NCI-H2081 treated with DMSO at 0.1 percent for 48 hours (cell line): ENCODE data around the gene HDAC4.

Experiments used
- DNase-seq: peaks from one replicate; lab custom pipeline; 2025; lab: John Stamatoyannopoulos, UW

The HDAC4 gene

DNA sequence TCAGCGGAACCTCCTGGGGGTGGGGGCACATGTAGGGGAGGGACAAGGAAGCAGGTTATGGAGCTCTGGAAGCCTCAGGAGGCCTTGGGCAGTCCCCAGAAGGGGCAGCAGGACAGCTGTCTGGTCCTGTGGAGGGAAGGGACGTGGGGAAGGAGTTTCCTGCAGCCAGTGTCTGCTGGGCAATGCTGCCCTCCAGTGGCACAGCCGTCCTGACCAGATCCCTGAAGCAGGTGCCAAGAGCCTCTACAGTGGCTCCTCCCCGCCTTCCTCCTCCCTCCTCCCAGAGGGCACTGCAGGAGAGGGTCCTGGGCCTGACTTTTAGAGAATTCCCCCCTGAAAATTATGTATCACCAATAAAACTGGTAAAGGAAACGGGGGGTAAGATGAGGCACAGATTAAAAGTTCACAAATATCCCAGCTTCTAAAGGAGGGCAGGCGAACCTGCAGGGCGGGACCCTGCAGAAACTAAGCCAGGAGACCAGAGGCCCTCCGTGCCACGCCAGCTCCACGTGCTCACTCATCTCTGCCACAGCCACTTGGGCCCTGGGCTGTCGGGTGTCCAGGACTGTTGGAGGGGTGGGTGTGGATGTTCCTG lies 294.4 kb downstream of the HDAC4 start:
- no peak for DNase-seq

DNA sequence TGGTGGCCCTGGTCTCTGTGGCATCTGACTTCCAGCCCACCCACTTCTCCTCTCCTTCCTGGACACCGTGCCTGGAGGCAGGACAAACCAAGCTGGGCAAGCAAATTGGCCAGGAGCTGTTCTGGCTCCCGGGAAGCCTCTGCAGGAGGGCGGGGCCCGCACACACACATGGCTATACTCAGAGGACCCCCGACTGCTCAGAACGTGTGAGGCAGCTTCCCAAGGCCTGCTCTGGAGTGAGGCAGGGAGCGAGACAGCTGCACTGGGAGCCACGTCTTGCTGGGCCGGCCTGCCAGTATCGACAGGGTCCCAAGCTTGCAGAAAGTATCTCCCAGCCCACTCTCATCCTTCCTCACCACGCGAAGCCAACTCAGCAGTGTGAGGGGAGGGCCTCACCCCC lies 295.6 kb downstream of the HDAC4 start:
- no peak for DNase-seq

DNA sequence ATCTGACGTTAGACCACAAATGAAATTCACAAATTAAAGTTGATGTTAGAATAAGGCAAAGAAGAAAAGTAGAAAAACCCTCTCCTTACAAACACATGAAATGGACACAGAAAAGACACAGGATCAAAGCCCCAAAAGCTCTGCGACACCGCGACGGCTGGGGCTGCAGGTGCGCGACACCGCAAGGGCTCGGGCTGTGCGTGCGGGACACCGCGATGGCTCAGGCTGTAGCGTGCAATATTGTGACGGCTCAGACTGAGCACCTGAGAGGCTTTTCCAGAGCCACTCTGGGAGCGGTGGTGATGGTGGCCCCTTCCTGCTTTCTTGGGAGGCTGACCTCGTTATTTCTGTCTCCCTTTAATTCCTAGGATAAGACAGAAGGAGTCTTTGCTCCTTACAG lies 296.0 kb downstream of the HDAC4 start:
- no peak for DNase-seq

DNA sequence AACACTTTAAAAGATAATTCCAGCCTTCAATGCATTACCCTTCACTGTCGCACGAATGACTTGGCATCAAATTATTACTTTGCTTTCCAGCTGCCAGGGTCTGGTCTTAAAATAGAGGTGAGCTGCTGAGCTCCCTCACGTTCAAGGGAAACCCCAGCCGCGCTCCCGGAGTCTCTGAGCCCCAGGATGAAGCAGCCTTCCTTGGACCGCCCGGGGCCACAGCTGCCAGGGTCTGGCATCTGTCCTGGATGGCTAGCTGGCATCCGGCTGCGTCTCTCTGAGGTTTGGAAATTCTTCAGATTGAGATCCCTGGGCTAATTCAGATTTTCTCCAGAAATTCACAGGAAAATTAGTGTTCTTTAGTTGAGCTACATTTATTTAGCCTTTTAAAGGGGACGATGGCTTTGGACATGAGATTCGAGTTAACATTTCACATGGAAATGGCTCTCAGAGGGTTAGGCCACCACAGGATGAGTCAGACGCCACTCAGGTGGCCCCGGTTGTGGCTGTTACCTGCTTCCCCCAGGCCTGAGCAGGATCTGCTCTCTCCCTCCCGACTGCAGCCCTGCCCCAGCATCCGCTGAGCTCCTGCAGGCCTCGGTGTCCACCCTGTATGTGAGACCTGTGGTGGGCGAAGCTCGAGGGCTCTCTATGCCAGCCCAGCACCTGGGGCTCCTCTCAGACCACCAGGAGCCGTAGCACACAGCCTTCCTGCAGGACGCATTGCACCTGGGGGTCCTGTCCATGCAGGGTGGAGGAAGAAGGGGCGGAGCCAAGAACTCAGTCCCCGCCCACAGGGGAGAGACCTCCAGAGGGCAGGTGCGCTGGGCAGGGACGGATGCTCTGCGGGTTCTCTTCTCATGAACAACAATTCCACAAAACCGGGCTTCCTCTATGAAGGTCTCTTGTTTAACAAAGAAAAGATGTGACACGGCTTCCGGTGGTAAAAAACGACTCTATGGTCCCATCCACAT lies 297.4 kb downstream of the HDAC4 start:
- no peak for DNase-seq

DNA sequence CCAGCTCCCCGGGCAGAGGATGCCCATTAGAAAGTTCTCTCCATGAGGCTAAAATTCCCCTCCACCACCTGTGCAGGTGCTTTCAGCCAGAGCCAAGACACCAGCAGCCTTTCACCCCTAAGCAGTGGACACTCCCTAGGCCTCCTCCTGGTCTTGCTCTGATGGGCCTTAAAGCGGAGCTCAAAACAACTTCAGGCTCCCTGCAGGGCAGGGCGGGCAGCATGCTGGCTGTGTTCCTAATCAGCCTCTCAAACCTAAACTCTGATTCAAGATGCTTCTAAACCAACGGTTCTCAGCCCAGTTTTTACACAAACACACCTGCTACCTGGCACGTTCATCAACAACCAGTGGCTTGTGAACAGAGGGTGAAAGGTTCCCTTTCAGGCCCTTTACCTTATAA lies 298.6 kb downstream of the HDAC4 start:
- DNase-seq = no peak

DNA sequence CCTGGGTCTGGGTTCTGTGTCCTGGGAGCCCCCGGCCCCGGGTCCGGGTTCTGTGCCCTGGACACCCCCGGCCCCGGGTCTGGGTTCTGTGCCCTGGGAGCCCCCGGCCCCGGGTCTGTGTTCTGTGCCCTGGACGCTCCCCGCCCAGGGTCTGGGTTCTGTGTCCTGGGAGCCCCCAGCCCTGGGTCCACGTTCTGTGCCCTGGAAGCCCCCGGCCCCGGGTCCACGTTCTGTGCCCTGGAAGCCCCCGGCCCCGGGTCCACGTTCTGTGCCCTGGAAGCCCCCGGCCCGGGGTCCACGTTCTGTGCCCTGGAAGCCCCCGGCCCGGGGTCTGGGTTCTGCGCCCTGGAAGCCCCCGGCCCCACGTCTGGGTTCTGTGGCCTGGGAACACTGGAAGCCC lies 299.0 kb downstream of the HDAC4 start:
- no peak for DNase-seq

DNA sequence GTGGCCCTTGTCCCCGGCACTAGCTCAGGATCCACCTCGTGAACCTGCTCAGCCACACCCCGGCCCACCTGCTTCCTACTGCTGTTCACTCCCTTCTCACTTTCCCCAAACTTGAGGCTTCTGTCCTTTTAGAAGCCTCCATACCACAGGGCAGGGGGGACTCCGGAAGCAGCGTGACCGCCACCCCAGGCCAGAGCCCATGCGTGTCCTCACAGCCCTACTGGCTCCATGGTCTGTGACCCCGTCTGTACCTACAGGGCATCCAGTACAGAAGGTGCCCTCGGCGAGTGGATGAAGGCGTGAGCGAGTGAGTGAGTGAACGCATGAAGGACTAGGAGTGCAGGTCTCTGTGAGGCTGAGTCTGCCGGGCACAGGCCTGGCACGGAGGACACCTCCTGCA lies 299.7 kb downstream of the HDAC4 start:
- DNase-seq = no peak

DNA sequence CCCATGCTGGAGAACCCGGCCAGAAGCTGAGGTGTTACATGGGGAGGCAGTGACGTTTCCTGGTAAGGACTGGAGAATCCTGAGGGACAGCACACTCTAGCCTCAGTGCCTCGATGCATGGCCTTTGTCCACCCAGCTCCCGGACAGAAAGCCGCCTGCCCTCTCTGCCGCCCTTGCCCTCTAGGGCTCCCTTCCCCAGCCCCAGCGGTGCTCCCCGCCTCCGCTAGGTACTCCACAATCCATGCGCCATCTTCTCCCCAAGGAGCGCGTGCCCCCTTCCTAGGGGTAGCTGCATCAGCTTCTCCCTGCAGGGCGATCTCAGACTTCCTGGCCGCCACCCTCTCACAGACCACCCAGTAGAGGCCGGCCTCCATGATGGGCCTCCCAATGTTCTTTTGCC lies 301.3 kb downstream of the HDAC4 start:
- no peak for DNase-seq

DNA sequence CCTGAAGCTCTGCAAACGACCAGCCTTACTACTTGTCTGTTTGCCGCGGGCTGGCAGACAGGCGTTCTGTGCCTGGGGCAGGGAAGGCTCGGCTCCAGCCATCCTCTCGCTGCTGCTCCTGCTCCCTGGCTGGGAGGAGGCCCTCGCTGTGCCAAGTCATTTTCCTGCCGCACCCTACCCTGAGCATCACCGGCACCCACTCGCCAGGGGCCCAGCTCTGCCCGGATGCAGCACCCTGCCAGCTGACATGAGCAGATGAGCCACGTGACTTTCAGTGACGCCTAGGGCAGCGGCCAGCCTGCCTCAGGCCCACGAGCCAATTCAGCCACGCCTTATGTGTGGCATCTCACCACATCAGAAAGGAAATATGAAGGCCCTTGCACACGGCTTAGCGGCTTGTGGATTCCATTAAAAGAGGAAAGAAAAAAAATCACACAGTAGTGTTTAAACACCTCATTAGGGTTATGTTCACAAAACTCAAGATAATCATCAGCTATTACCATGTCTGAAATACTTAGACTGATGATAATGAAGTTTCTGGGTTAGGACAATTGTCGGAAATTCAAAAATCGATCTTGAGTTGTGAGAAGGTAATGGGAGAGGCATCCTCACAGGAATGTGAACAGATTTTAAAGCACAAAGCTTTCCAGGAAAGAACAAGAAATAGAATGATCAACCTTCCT lies 302.4 kb downstream of the HDAC4 start:
- no peak for DNase-seq

DNA sequence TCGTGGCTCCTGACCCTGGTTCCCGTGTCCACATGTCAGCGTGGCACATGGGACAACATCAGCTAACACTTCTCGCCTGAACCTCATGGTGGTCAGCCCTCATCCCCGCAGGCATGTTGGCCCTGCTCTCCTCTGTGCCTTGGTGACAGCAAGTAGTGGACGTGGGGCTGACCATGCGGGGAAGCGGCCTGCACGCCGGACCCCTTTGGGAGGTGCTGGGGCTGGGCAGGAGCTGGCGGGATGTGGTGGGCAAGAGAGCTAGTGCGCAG lies 303.5 kb downstream of the HDAC4 start:
- no peak for DNase-seq

DNA sequence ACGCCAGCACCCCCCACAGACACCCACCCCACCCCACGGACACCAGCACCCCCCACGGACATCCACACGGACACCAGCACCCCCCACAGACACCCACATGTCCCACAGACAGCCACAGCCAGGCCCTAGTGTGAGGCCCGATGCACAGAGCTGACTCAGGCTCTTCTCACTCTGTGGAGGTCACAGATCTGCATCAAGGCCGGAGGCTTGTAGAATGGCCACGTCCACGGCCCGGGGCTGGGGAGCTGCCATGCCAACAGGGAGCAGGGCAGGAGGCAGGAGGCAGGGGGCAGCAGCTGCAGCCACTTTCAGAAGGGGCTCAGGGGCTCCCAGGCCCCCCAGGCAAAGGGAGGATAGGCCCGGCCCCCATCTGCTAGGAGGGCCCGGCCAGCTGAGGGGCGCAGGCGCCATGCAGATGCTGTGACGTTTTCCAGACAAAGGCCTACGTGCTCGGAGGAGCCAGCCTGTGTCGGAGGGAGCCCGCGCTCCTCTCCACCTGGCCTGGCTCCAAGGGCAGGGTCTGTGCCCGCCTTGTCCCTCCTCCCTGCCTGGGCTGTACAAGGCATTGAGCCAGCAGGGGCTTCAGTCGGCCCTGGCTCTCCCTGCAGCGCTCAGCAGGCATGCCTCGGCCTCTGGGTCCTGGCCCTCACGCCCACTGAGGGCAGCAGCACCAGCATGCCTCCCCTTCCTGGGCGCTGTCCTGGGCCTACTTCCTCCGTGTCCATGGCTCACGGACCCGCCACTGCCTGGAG lies 304.0 kb downstream of the HDAC4 start:
- no peak for DNase-seq

DNA sequence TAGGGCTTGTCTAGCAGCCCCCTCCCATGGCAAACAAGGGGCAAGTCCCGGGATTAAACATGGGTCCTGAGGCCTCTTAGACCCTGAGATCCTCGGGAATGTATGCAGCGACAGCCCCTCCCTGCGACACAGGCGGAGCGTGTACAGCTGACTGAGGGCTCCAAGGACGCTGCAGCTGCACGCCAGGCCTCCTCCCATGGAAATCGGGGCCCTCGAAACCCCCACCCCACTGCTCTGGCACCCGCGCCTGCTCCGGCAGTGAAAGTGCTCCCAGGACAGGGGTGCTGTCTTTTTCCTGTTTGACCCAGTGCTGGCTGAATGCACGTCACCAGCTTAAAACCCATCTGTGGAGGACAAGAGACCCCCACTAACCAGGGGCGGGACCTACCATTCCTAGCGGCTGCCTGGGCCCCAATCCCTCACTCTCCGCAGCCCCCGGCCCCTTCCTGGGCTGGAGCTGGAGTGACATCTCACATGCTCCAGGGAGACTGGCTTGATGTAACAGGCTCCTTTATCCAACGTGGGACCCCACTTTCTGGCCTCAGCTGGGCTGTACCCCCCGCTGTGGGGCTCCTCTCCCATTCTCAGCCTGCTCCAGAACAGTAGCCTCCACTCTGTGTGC lies 305.2 kb downstream of the HDAC4 start:
- DNase-seq = no peak

DNA sequence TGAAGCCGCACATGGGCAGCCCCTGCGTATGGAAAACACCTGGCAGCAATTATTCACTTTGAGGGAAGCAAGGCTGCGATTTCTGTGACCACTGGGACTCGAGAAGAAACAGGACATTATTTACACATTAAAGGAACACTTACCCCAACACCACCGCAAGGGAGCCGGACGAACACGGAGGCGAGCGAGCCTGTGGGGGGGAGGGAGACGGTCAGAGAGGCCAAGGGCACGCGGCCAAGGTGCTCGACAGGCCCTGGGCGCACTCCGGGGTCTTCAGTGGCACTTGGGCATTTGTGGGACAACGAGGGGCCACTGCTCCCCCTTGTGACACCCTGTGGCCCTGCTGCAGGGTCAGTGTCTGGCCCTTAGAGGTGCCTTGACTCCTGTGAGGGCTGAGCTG lies 306.0 kb downstream of the HDAC4 start:
- no peak for DNase-seq

DNA sequence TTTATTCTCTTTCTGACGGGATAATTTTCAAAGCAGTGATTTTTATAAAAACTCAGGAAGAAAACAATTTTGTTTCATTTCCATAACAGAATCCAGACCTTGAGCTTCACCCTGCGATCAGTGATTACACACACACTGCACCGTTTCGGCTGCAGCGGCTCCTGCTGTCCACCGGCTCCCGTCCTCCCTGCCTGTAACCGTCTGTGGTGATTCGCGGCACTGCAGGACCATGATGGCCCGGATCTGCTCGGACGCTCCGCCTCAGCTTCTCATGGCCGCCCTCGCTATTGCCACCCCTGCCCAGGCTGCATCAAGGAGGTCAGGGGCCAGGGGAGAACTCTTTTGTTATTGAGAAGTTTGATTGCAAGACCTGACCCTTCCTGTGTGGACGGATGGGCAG lies 306.9 kb downstream of the HDAC4 start:
- DNase-seq = no peak

DNA sequence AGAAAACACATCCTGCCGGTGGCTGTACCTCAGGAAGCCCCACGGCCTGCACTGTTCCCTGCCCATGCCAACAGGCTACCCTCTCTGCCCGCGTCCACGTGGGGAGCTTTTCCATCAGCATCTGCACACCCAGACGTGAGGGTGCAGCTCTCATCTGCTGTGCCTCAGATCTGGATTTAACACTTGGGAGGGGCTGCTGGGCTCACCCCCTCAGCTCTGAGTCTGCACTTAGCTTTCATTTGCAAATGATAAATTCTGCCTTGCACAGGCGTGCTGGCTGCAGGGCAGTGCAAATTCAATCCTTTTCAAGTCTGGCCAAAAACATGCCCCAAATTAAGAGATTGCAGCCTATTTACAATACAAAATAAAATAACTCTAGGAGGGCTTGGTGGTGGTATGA lies 307.3 kb downstream of the HDAC4 start:
- no peak for DNase-seq

DNA sequence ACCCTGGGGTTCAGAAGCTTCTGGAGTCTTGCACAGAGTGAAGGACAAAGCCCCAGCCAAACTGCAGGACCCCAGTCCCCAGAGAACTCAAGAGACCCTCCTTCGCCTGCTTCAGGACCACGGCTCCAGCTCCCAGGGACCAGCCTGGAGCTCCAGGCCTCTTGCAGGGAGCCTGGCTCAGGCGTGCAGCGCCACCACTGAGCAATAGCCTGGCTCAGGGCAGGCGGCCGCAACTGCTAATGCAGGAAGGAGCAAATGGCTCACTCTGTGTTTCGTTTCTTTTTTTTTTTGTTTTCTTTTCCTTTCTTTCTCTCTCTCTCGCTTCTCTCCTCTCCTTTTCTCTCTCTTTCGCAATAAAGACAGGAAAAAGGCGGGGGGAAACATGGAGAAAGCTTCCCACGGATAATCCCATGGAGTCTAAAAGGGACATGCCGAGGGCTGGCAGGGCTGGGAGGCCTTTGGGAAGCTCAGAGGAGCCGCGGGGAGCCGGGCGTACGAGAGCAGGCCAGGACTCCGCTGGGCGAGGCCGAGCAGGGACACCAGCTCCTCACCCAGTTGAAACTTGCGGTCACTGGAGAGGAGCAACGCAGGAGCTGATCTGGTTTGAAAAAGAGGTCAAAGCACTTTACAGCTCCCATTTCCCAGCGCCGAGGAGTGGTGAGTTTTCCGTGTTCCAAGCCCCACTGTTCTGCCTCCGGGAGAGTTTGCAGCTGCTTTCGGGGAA lies 308.1 kb downstream of the HDAC4 start:
- no peak for DNase-seq

DNA sequence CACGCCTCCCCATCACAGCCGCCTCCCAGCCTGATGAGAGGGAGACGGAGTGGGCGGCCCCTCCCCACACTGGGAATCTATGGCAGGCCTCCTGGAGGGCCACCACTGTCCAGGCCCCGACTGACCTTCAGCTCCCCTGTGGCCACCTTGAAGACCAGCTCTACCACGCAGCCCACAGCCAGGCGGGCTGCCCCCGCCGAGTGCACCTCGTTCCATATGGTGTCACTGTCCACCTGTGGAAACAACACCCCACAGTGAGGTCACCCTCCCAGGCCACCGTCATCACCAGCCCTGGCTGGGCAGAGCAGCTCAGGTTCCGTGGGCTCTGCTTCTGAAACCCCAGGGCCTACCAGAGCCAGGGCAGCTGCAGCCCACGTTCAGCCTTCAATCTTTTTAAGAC lies 310.9 kb downstream of the HDAC4 start:
- no peak for DNase-seq

DNA sequence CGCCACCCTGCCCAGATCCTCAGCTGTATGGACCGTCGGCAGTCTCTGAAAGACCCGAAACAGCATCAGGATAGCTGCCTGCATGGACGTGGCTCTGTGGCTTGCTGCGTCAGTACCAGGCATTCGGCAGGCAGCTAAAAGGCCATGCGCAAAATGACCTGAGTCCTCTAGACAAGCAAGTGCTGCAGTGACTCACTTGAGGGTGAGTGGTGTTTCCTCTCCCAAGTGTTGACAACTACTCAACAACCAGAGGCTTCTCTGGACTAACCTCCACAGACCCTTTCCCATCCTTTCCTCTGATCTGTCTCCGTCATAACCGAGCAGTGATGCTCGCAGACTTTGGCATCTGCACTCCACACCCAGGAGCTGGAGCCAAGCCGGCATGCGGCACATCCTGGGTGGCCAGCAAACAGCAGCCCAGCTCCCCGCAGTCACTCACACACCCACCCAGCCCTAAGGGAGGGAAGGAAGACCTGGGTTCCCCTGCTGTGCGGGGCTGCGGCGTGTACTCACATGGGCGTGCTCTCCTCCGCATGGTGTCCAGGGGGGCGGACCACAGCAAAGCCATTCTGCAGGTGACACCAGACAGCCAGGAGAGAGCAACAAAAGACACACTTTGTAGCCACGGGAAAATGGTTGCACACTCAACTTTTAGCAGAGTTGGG lies 313.6 kb downstream of the HDAC4 start:
- no peak for DNase-seq

DNA sequence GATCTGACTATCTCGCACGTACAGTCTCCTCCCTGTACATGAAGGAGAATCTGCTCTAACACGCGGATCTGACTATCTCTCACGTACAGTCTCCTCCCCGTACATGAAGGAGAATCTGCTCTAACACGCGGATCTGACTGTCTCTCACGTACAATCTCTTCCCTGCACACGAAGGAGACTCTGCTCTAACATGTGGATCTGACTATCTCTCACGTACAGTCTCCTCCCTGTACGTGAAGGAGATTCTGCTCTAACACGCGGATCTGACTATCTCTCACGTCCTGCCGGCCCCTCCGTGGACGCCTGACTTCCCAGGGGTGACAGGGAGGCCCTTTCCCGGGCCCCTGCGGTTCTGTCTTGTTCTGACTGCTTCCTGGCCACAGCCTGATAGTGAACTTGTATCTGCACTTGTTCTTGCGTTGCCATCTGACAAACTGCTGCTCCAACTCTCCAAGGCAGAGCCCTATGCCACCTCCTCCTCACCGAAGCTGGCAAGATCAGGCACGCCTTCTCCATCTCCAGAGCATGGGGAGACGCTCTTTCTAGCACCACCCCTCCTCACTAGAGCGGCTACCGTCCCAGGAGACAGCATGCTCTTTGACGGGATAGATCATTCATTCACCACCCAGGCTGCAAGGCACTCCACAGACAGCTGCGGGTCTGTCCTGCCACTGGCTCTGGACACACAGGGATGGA lies 314.3 kb downstream of the HDAC4 start:
- no peak for DNase-seq
